GM12801 (cell line): ENCODE results near the gene KASH5.

Experiments used
- TF ChIP-seq, protein P1 (sequence below): IDR thresholded peaks from one replicate; pipeline ENCODE4 v1.5.1; 2011; ENCODE audit warnings: control low read depth; ENCODE audit not compliant: insufficient read length; ENCODE audit errors: extremely low read depth

The KASH5 gene

DNA sequence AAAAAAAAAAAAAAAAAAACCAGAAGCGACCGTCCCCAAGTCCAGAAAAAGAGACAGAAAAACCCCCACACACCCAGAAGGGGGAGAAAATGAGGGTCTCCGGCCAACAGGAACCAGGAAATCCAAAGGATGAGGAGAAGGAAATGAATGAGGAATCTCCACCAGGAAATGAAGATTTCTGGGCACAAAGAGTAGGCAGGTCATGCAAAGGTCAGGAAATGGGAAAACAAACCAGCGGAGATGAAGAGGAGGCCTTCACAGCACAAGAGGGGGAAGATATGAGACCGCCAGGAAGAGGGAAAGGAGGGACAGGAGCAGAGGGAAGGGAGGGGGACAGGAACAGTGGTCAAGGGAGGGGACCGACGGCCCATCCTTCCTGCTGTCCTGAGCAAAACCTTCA is 31.7 kb upstream of the KASH5 start:
- TF ChIP-seq, protein P1, sequence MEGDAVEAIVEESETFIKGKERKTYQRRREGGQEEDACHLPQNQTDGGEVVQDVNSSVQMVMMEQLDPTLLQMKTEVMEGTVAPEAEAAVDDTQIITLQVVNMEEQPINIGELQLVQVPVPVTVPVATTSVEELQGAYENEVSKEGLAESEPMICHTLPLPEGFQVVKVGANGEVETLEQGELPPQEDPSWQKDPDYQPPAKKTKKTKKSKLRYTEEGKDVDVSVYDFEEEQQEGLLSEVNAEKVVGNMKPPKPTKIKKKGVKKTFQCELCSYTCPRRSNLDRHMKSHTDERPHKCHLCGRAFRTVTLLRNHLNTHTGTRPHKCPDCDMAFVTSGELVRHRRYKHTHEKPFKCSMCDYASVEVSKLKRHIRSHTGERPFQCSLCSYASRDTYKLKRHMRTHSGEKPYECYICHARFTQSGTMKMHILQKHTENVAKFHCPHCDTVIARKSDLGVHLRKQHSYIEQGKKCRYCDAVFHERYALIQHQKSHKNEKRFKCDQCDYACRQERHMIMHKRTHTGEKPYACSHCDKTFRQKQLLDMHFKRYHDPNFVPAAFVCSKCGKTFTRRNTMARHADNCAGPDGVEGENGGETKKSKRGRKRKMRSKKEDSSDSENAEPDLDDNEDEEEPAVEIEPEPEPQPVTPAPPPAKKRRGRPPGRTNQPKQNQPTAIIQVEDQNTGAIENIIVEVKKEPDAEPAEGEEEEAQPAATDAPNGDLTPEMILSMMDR = no peak

DNA sequence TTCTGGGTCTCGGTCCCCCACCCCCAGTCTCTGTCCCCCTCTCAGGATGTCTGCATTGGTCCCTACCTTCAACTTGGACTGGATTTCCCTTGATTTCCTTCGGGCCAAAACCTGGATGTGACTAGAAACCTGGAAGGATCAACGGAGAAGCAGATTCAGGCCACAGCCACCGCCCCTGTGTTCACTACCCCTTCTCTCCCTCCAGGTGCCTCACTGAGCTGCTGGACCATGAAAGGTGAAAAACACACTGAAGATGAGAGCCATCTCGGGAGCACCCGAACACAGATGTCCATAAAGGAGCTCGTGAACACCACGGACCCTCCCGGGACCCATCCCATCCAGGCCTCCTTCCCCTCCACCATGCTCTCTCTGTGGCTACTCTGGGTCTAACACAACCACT is 30.9 kb upstream of the KASH5 start:
- TF ChIP-seq, protein P1 = no peak

DNA sequence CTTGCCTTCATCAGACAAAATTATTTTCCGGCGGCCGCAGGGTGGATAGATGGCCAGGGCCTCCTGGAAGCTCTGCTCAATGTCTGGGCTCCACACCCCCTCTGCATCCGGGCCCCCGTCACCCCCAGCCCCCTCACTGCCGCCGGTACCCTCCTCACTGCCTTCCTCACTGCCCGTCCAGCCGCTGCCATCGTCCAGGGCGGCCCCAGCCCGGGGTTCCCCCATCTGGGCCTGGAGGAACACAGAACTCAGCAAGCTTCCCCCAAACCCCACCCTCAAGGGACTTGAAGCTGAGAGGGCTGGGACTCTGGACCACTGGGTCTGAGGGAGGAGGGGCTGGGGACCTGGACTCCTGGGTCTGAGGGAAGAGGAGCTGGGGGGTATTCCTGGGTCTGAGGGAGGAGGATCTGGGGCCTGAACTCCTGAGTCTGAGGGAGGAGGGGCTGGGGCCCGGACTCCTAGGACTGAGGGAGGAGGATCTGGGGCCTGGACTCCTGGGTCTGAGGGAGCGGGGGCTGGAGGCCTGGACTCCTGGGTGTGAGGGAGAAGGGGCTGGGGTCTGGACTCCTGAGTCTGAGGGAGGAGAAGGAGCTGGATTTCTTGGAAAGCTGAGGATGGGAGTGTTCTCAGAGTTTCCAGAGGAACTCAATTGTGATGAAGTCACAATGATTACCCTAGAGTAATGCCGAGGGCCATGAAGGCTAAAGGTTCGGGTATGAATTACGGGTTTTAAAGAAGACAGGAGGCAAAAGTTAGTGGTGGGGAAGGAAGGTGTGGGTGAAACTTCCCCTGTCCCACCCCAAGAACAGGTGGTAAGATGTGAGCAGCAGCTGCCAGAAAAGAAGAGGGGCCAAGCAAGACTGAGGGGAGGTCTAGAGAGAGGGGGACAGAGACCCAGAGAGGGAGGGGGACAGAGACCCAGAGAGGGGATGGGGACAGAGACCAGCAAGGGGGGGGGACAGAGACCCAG is 27.9 kb upstream of the KASH5 start:
- TF ChIP-seq, protein P1 = no peak

DNA sequence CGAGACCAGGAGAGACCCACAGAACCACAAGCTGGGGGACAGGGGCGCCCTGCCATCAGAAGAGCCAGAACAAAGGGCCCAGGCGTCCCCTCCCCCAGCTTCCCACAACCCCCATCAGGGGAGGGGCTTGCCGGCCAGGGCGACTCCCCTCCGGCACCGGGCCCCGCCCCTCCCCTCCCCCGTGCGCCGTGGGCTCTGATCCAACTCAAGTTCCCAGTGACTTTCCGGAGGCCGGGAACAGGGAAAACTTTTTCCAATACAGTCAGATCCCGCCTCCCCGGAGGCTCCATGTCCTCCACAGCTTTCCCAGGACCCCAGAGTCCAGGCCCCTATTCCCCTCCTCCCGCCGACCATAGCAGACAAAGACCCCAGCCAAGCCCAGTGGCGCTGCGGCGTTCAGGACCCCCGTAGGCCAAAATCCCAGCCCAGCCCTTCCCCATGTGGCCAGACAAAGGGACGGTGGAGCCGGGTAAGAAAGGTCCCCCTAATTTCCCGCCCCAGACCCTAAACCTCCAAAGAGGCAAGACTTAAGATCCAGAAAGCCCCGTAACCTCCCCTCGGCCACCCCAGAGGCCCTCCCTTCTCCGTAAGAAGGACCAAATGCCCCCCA is 26.5 kb upstream of the KASH5 start:
- TF ChIP-seq, protein P1 = no peak

DNA sequence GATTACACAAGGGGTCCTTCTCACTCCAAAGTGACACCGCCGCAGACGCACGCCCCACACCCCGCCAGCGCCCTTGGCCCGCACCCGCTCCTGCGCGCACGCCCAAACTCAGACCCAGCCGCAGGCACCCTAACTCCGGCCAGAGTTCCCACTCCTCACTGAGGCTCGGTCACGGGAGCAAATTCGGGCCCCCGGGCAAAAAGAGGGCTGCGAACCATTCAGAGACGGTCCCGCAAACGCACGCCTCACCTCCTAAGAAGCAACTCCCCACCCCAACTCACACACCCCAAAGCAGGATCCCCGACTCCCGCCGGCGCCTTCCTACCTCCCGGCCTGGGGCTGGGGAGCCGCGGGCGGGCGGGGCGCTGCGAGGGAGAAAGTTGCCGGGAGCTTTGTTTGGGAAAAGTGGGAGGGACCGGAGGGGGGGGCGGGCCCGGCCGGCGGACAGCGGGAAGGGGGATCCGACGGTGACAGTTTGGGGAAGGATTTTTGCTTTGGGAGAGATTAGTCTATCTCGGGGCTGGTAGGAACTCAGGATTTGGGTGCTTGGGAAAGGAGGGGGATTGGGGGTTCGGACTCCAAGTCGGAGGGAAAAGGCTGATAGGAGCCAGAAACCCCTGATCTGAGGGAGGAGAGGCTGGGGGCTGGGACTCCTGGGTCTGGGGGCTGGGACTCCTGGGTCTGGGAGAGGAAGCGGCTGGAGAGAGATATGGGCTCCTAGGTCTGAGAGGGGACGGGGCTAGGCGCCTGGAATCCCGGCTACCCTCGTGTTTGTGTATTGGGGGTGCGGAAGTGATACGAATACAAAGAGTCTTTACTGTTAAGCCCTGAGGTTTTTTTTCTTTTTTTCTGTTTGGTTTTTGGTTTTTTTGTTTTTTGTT is 25.8 kb upstream of the KASH5 start, which contains the start of gene TEAD2:
Gene TEAD2 (minus strand): TSS at position 369 of the 881 bp plus-strand sequence. CDS start 2,341 bp downstream, outside the sequence.
- TF ChIP-seq, protein P1 = no peak

DNA sequence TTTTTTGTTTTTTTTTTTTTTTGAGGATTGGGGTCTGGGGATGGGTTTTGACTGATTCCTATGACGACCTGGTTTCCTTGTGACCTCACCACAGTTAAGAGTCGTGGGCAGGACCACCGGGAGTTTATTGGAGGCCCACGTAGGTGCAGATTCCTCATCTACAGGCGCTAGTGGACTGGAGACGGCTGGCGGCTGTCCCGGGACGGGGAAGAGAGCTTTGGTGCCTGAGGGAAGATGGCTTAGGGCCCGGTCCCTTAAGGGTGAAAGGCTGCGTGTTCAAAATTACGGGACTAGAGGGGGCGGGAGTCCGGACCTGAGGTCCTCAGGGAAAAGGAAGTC is 25.2 kb upstream of the KASH5 start:
- TF ChIP-seq, protein P1 = no peak
